Stimulated activated CD8-positive, alpha-beta memory T cell treated with anti-CD3 and anti-CD28 coated beads, Interleukin-7, amount 100 ng/mL, for 24 hours (primary cell): ENCODE results near the gene CRIP2.

Source experiments
- DNase-seq: peaks from one replicate; pipeline ENCODE4 v3.0.0-alpha.2; 2020; ENCODE audit warnings: low read depth

CRIP2 gene

DNA sequence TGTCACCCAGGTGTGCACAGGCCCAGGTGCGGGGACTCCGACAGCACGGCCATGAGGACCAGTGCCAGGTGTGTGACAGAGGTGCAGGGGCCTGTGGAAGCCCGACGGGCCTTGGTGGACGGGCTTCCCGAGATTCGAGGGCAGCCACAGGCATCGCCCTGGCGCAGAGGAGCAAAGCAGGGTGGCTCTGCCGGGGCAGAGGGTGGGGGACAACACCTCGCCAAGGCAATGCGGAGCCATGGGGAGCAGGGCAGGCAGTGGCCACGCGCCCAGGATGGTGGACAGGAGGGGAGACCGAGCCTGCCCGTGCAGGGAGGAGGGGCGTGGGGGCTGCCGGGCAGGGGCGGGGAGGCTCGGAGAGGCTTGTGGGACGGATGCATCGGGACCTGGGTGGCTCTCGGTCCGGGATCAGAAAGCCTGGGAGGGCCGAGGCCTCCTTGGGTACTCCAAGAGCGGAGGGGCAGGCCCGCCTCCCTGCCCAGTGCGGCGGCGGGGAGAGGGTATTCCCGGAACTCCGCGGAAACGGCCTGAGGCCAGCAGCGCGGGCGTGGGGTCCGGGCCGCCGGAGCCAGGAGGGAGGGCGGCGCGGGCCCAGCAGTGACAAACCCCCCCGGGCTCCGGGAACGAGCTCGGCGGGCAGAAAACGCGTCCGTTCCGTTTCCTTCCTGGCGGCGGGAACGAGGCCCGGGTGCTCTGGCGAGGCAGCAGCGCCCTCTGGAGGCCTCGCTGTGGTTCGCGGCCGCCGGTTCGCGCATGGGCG, 53.4 kb downstream of the CRIP2 start:
- peak; percentile 64 for DNase-seq

DNA sequence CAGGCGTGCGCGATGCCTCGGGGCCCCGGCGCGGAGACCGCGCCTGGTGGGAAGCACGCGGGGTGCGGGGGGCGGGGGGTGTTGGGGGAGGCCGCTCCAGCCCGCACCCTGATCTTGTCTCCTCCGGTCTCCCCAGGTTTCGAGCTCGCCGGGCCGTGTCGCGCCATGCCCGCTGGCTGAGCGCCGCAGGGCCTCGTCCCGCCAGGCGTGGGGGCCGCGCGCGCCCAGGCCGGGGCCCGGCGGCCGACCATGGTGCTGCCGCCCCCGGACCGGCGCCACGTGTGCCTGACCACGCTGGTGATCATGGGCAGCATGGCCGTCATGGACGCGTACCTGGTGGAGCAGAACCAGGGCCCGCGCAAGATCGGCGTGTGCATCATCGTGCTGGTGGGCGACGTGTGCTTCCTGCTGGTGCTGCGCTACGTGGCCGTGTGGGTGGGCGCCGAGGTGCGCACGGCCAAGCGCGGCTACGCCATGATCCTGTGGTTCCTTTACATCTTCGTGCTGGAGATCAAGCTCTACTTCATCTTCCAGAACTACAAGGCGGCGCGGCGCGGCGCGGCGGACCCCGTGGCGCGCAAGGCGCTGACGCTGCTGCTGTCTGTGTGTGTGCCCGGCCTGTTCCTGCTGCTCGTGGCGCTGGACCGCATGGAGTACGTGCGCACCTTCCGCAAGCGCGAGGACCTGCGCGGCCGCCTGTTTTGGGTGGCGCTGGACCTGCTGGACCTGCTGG, 54.1 kb downstream of the CRIP2 start:
- DNase-seq = no peak

DNA sequence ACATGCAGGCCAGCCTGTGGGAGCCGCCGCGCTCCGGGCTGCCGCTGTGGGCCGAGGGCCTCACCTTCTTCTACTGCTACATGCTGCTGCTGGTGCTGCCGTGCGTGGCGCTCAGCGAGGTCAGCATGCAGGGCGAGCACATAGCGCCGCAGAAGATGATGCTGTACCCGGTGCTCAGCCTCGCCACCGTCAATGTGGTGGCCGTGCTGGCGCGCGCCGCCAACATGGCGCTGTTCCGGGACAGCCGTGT, 54.6 kb downstream of the CRIP2 start:
- DNase-seq = no peak
